ENCODE measurements around the gene PLGRKT. TPM values are rescaled to one million over a fixed set of nuclear protein-coding genes. Genes with fewer than 3 reads are reported as not detected.

The PLGRKT gene
- total RNA-seq, 1 experiment from 2014 or later: 22.0 TPM

DNA sequence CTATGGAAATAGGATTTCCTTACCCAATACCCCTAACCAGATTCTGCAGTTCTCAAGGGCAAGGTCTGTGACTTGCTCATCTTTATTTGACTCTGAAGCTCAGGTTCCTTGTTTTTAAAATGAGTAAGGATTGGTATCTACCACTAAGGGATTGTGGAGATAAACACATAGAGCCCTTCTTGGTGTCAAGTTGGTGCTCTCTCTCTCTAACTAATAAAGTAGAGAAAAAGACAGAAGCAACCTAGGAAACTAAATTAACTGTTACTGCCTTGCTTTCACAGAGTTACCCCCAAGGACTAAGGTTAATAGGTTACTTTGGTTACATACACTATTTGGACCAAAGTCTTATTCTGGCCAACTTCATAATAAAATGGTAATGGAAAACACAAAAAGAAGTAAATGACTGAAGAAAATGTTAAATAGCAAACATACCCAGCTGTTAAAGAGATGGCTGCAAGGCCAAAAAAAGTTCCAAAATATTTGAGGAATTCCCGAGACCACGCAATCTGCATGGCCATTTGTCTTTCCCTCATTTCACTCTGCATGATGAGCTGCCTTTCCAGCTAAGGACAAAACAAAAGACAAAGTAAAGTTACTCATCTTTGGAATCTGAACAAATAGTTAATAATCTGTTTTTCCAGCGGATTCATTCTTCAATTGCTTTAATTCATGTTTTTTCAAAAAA lies 76.3 kb downstream of the PLGRKT start:
- BruUV-seq (replicated peaks): no TSS peak
- CTCF ChIA-PET: no interaction called here
- H4K20me1 ChIP-seq (ENCODE audit: insufficient read depth): no peaks in the 10 kb centered on the region
- POLR2A ChIA-PET (ENCODE audit: unreplicated experiment): no interaction called here
- TF ChIP-seq EZH2 (IDR thresholded peaks at IDR 0.05; ENCODE audit: low read depth): no peak
- TF ChIP-seq, protein P1, sequence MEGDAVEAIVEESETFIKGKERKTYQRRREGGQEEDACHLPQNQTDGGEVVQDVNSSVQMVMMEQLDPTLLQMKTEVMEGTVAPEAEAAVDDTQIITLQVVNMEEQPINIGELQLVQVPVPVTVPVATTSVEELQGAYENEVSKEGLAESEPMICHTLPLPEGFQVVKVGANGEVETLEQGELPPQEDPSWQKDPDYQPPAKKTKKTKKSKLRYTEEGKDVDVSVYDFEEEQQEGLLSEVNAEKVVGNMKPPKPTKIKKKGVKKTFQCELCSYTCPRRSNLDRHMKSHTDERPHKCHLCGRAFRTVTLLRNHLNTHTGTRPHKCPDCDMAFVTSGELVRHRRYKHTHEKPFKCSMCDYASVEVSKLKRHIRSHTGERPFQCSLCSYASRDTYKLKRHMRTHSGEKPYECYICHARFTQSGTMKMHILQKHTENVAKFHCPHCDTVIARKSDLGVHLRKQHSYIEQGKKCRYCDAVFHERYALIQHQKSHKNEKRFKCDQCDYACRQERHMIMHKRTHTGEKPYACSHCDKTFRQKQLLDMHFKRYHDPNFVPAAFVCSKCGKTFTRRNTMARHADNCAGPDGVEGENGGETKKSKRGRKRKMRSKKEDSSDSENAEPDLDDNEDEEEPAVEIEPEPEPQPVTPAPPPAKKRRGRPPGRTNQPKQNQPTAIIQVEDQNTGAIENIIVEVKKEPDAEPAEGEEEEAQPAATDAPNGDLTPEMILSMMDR (conservative IDR thresholded peaks at IDR 0.05): no peak
- H3K9me2 ChIP-seq (ENCODE audit: insufficient read depth): no peaks in the 10 kb centered on the region
- no peak overlapping the region for H3K4me3 ChIP-seq
- H3K9me3 ChIP-seq (ENCODE audit: insufficient read depth, low read depth): no peaks in the 10 kb centered on the region
- no peak overlapping the region for H2AFZ ChIP-seq
- no peaks in the 10 kb centered on the region for H3F3A ChIP-seq (ENCODE audit: insufficient read depth, low read depth)
- no peaks in the 10 kb centered on the region for H3K27me3 ChIP-seq (ENCODE audit: insufficient read depth, low read depth)
- H3K79me2 ChIP-seq (ENCODE audit: low read depth): no peaks in the 10 kb centered on the region
- H3K4me2 ChIP-seq: no peak overlapping the region
- intact Hi-C loops (cut with micrococcal nuclease; ENCODE audit: unreplicated experiment): no loop called here
- no peak for DNase-seq
- H3K36me3 ChIP-seq (ENCODE audit: low read depth): no peaks in the 10 kb centered on the region
- H3K27ac ChIP-seq: no peak overlapping the region
- no peaks in the 10 kb centered on the region for H3K4me1 ChIP-seq (replicated peaks; ENCODE audit: insufficient read depth)

DNA sequence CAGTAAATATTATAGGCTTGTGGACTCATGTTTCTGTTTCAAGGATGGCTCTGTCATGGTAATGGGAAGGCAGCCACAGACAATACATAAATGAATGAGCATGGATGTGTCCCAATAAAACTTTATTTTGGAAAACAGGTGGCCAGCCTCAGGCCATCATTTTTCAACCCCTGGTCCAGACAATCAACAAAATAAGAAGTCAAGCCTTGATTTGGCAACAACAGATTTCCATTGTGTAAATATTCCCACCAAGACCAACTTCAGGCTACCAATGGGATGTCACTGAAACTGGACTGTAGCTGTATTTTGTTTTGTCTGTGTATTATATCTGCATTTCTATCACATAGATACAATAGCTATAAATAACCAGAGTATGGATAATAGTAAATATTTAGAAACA lies 77.4 kb downstream of the PLGRKT start:
- Histone ChIP-seq H3K4me1 (replicated peaks; ENCODE audit: insufficient read depth) (no peaks in the 10 kb centered on the region), H3K36me3 (ENCODE audit: low read depth) (no peaks in the 10 kb centered on the region), H2AFZ (no peak overlapping the region), H4K20me1 (ENCODE audit: insufficient read depth) (no peaks in the 10 kb centered on the region), H3K9me2 (ENCODE audit: insufficient read depth) (no peaks in the 10 kb centered on the region), H3K9me3 (ENCODE audit: insufficient read depth, low read depth) (no peaks in the 10 kb centered on the region), H3K79me2 (ENCODE audit: low read depth) (no peaks in the 10 kb centered on the region), H3K27ac (no peak overlapping the region), H3K27me3 (ENCODE audit: insufficient read depth, low read depth) (no peaks in the 10 kb centered on the region), H3F3A (ENCODE audit: insufficient read depth, low read depth) (no peaks in the 10 kb centered on the region), H3K4me2 (no peak overlapping the region), H3K4me3 (no peak overlapping the region)
- intact Hi-C loops (cut with micrococcal nuclease; ENCODE audit: unreplicated experiment): no loop called here
- BruUV-seq (replicated peaks): no TSS peak
- ChIA-PET POLR2A (ENCODE audit: unreplicated experiment) (no interaction called here), CTCF (no interaction called here)
- no peak for TF ChIP-seq EZH2 (IDR thresholded peaks at IDR 0.05; ENCODE audit: low read depth)
- TF ChIP-seq, protein P1 (conservative IDR thresholded peaks at IDR 0.05): no peak
- no peak for DNase-seq

DNA sequence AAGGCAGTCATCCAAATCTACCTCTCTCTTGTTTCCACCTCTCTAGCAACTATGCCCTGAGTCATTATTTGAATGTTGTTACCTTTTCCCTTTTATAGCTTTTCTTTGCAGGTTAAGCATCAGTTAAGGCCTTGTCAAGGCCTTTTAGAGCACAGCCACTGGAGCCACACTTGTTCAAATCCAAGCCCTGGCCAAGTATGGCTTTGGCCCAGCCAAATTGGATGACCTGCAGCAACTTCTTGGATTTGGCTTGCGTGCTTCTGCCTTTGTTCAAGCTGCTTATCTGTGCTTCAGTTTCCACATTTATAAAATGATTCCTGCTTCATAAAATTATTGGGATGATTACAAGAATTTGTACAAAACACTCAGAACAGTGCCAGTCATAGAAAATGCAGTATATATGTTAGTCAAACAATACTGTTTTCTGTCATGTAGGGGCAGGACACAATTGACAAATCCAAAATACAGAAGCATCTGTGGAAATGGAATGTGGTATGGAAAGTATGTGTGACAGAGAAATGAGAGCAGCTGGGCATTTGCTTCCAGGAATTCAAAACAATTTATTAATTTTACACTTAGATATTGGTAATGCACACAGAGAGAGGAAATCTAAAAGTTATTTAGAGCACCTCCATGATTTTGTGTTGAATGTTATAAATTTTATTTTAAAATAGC lies 80.2 kb downstream of the PLGRKT start:
- Histone ChIP-seq H3K27me3 (ENCODE audit: insufficient read depth, low read depth) (no peaks in the 10 kb centered on the region), H3K4me2 (no peak overlapping the region), H4K20me1 (ENCODE audit: insufficient read depth) (no peaks in the 10 kb centered on the region), H3K4me1 (replicated peaks; ENCODE audit: insufficient read depth) (no peaks in the 10 kb centered on the region), H3K9me2 (ENCODE audit: insufficient read depth) (no peaks in the 10 kb centered on the region), H3K27ac (no peak overlapping the region), H3K79me2 (ENCODE audit: low read depth) (no peaks in the 10 kb centered on the region), H3K36me3 (ENCODE audit: low read depth) (no peaks in the 10 kb centered on the region), H2AFZ (no peak overlapping the region), H3K9me3 (ENCODE audit: insufficient read depth, low read depth) (no peaks in the 10 kb centered on the region), H3F3A (ENCODE audit: insufficient read depth, low read depth) (no peaks in the 10 kb centered on the region), H3K4me3 (no peak overlapping the region)
- no peak for TF ChIP-seq EZH2 (IDR thresholded peaks at IDR 0.05; ENCODE audit: low read depth)
- TF ChIP-seq, protein P1 (conservative IDR thresholded peaks at IDR 0.05): no peak
- ChIA-PET POLR2A (ENCODE audit: unreplicated experiment) (no interaction called here), CTCF (no interaction called here)
- intact Hi-C loops (cut with micrococcal nuclease; ENCODE audit: unreplicated experiment): no loop called here
- BruUV-seq (replicated peaks): no TSS peak
- DNase-seq: no peak

Measured in PC-9 (cell line).